DMS53 (cell line): Measurements from ENCODE around the gene HMGN3.

Experiments used
- DNase-seq: peaks from one replicate; lab custom pipeline; 2025; lab: John Stamatoyannopoulos, UW

HMGN3 gene

DNA sequence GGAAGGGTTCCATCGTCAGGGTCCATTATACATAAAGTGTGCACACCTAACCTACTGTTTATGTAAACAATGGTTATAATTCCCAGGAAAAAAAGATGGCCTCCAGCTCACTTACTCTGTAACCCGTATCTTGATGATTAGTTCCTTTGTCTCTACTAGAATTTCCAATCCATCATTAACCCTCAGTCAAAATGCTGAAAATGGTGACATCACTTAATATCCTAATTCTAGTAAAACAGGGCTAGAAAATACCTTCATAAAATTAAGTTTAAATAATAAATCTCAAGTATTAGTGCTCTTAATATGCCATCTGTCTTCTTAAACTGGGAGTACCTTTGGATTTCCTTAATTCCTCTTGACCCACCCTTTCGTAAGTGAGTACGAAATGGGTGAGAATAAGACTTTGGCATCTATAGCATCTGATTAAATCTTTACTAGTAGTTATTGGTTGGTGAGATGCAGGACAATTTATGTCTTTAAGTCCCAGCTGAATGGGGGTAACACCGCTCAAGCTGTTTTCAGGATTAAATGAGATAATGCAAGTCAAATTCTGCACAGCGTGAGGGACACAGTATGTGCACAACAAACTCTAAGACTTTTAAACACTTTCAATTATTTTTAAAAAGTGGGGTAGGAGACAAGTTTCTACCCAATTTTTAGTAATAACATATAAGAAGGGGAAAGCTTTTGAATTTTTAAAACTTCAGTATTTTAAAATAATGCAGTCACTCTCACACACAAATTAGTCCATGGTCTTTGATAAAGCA lies 1.6 kb downstream of the HMGN3 start:
- no peak for DNase-seq

- DNase-seq = no peak
Observed at GRCh38 chr6:79231666-79232065, 2.8 kb downstream of the HMGN3 start.

DNA sequence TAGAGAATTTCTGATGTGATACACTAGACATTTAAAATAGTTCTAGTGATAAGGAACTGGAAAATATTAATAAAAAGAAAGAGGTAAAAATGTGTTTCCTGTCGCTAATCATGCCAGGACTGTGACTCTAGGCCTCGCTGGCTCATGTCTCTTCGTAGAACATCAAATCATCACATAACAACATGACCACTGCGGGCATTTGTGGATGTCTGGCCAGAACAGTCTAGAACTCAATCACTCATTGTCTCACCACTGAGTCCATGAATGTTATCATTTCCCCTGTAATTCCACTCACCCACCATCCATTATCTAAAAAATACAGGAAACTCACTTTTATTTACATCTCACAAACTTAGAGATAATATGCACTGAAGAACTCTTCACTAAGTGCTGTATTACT lies 3.4 kb downstream of the HMGN3 start:
- no peak for DNase-seq

- DNase-seq = no peak
Observed at GRCh38 chr6:79230149-79230548, 4.3 kb downstream of the HMGN3 start.

DNA sequence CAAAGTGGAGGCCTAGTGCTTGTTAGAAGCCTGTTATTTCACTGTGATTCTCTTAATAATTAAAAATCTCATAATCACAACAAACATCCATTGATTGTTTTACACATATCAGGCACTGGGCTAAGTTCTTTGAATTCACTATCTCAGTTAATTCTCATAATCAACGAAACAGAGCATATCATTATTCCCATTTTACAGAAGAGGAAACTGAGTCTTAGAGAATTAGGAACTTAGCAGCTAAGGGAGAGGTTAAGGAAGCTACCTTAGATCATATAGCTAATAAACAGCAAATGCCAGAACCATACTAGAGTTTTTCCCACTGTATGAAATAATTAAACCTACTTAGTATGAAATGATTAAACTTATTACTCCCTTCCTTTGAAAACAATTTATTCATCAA lies 7.0 kb downstream of the HMGN3 start:
- DNase-seq = no peak

- DNase-seq = no peak
Observed at GRCh38 chr6:79226660-79227059, 7.8 kb downstream of the HMGN3 start.

- DNase-seq = no peak
Observed at GRCh38 chr6:79225717-79226599, 8.5 kb downstream of the HMGN3 start.

DNA sequence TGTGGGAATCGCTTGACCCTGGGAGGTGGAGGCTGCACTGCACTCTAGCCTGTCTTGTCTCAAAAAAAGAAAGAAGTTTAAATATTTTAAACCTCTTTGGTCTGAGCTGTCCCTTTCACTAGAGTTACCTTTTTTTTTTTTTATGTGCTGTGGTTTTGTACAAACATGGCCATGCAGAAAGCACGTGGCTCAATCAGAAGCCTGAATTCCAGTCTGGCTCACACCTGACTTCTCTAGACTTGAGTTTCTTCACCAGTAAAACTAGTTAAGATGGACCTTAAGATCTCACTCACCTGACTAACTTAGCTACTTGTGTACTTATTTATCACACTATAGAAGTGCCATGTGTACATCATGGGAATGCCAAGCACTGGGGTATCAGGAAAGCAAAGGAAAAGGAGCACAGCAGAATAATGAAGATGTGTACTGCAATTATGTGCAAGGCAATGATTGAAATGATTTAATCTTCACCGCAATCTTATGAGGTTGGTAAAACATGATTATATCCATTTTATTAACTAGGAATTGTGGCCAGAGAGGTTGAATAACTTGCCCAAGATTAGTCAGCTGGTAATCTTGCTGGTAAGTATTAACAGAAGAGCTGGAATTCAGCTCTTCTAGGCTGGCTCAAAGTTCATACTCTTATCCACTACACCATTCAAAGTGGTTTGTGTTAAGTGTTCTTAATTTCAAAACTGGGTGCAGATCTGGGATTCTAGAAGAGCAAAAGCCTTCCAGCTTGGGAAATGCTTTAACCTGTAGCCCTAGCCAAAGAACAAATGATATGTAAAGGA lies 10.7 kb downstream of the HMGN3 start:
- no peak for DNase-seq

DNA sequence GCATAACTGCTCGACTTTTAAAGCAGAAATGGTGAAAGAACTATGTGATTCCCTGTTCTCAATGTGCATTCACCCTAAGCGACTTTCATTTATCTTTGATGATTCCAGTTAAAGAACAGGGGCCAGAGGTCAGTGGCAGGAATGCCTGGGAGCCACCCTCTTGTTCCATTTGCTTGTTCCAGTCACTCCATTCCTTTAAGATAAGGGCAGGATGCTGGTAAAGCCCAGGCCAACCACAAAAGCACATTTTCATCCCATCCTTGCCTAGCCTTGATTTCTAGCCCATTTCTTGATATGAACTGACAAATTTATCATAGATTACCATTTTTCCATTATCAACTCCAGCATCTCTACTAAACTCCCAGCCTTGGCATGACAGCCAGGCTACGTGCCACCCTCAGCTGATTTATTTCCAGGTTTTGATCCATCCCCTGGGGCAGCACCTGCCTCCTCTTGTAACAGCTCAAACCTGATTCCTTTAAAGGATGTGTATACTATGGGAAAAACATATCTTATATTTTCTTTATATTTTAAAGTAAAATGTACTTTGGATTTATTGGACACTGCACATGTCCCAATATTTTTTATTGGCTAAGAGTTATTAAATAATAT lies 19.2 kb downstream of the HMGN3 start:
- no peak for DNase-seq

DNA sequence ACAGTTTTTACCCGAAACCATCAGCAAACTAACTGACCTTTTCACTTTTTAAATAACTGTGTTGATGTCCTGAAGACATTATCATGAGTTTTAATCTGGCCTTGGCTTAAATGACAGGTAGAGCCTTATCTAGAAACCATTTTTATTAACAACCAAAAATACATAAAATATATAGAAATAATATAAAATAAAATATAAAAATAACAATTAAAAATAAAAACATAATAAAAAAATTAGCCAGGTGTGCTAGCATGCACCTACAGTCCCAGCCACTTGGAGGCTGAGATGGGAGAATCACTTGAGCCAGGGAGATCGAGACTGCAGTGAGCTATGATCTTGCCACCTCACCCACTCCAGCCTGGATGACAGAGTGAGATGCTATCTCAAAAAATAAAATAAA lies 21.6 kb downstream of the HMGN3 start:
- no peak for DNase-seq

DNA sequence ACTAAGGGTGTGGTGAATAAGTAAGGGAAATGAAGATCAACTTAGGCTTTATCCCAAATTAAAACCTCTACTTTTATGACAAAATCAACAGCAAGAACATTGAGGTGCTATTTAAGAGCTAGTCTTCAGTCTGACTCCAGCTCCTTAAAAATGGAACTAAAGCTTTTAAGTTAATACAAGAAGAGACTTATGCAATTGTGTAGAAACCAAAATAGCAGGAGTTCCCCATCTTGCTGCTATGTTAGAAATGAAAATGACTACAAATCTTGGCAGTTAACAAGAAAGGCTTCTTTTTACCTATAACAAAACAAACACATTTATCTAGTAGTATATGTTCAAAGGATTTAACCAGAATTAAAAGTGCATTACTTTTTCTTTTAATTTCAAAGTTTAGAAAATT lies 25.7 kb downstream of the HMGN3 start:
- no peak for DNase-seq

DNA sequence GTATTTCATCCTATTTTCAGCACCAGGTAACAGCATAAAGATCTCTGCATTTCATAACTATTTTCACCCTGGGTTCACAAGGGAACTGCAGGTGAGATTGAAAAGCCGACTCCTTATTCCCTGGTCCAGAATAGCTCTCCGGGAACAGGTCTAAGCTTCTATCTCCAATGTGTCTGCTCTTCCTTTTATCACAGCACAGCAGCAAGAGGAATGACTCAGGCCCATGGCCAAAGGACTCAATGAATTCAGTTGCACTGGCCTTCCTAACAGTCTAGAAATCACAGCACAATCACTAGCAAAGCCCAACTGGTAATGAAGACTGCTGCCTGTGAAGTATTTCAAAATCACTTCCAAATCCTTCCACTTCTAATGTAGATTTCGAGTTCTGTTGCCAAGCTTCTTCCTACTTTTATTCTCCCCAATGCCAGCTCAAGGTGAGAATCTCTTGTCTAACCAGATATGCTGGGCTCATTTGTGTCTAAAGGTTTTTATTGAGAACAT lies 30.7 kb downstream of the HMGN3 start:
- no peak for DNase-seq

- no peak for DNase-seq
Observed at GRCh38 chr6:79202556-79202955, 31.9 kb downstream of the HMGN3 start.

GRCh38 chr6:79201983-79202382 lies 32.5 kb downstream of the HMGN3 start:
- no peak for DNase-seq

DNA sequence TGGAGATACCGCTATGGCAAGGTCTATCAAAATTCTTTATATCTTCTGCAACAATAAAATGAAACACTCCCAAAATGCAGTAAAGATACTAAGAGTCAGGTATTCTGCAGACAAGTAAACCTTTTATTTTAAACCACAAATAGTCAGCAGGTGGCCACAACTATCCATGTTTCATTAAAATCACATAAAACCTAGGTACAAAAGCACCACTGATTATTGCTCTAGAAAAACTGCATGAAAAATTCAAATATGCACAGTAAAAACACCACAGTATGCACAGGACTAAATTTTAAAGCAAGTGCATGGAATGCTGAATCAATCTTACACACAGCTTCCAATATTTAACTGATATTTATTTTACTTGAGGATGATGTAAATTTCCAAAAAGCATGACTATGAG lies 33.3 kb downstream of the HMGN3 start:
- DNase-seq = no peak

DNA sequence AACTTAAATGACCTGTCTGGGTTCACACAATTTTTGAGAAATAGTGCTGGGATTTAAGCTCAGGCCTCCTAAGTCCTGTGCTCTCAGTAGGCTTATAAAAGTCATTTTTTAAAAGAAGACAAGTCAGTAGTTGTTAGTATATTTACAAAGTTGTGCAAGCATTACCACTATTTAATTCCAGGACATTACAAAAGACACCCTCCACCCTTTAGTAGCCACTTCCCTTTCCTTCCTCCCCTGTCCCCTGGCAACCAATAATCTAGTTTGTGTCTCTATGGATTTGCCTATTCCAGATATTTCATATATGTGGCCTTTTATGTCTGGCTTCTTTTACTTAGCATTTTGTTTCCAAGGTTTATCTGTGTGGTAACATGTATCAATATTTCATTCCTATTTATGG lies 37.6 kb downstream of the HMGN3 start:
- DNase-seq = no peak

DNA sequence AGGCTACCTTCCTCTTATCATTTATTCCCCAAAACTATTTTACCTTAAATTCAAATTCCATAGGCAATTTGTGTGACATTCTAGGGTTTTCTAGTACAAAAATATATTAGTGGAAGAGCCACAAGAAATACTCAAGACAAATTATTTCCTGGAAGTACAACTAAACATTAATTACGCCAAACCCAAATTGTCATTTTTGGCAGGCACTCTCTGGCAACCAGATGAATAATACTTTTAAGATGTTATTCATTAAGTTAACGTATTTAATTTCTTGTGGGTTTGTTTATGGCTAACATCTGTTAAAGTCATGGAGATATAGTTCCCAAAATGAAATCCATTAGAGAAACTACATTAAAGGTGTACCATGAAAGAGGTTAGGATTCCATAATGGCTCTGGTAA lies 40.5 kb downstream of the HMGN3 start:
- DNase-seq = no peak

GRCh38 chr6:79189760-79190350 lies 44.6 kb downstream of the HMGN3 start:
- no peak for DNase-seq

DNA sequence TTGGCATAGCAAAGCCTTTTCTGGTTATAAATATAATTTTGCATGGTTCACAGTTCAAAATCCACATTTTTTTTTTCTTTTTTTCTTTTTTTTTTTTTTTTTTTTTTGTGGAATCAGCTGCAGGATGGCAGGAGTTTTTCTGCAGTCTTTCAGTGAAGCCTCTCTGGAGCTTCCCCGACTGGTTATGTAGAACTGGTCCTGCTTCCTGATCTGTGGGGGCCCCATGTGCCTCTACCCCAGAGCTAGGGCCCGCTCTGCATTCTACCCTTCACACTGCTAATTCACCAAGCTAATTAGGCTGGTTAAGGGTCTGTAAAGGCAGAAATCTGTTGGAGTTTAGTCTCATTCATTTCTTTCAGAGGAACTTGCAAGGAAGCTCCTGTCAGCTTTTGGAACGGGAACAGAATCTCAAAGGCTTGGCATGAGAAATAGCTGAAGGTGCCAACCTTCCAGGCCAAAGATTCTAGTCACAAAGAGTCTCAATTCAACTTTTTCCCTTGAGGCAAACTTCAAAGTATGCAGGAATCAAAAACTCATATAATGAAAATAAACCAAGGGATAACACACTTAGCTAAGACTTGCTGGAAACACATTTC lies 45.5 kb downstream of the HMGN3 start:
- DNase-seq = no peak

DNA sequence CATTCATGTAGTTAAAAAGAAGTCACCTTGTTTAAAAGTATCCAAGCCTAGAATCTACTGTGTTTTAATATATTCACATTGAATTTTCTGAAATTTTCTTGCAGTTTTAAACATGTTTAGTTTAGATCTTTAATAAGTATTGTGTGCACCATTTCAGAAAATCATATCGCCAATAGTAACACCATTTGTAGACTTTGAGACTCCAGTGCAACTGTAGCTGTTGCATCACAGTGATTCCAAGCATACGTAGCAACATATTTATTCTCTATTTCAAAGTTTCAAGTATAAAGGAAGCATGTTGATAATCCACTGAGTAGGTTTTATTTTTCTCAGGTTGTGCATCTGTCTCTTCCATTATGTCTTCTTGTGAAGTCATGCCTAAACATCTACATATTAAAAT lies 46.4 kb downstream of the HMGN3 start:
- no peak for DNase-seq

GRCh38 chr6:79186564-79186963 lies 47.9 kb downstream of the HMGN3 start:
- no peak for DNase-seq
